Lower leg skin (tissue), 3 donors: ENCODE data around the gene UNC50.

Experiments used
- CTCF ChIP-seq, 3 donors: fragments of 450-650 bp; IDR thresholded peaks; one replicate each; pipeline ENCODE4 v1.5.1; 2016; ENCODE audit warnings: antibody characterized with exemption in 3 of 3, mild to moderate bottlenecking in 3 of 3, moderate library complexity in 2 of 3
- POLR2A ChIP-seq, 2 donors: fragments of 450-650 bp; IDR thresholded peaks; one replicate each; pipeline ENCODE4 v1.6.1; 2016 to 2017; ENCODE audit warnings: antibody characterized with exemption in 2 of 2, mild to moderate bottlenecking in 1 of 2, moderate library complexity in 1 of 2

DNA sequence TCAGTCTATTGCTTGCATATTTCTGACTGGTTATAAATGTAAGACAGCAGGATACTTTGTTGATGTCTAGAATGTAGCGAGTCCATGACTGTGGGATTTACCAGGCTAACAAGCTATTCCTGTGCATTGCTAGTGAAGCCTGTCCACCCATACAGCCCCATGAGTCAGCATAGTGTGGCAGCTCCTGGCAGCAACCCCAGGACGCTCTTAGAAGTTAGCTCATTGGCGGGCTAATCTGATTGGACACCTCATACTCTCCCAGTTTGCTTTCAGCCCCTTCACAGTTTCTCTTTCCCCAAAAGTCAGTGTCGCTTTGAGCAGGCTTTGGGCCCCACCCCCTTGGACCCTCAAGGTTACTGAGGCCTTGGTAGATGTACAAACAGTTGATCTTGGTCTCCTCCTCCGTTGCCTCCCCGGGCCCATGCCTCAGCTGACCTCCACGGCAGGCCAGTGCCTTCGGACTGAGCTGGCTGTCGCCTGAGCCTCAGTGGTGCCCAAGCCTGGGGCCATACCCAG, 48.1 kb upstream of the UNC50 start:
- TF ChIP-seq CTCF (IDR thresholded peaks at IDR 0.05) = no peak
- TF ChIP-seq POLR2A (IDR thresholded peaks at IDR 0.05) = no peak
